Effector memory CD4-positive, alpha-beta T cell (primary cell): Measurements from ENCODE around the gene TRPV4.

Experiments
- DNase-seq, 3 donors: peaks; one replicate each; pipeline ENCODE4 v3.0.0-alpha.2; 2020
- H3K27ac ChIP-seq: 2 replicates; pipeline ENCODE4 v1.7.0; 2013; ENCODE audit warnings: mild to moderate bottlenecking, low read length, moderate library complexity; ENCODE audit not compliant: insufficient read depth, poor library complexity, severe bottlenecking
- H3K27me3 ChIP-seq: replicated peaks from 2 replicates; pipeline ENCODE4 v1.7.0; 2013; ENCODE audit warnings: mild to moderate bottlenecking, low read length; ENCODE audit not compliant: insufficient read depth, control insufficient read depth, poor library complexity, severe bottlenecking
- H3K36me3 ChIP-seq: 2 replicates; pipeline ENCODE4 v1.7.0; 2013; ENCODE audit warnings: mild to moderate bottlenecking, low read length, moderate library complexity; ENCODE audit not compliant: control insufficient read depth, insufficient read depth
- H3K4me1 ChIP-seq: 2 replicates; pipeline ENCODE4 v1.7.0; 2013; ENCODE audit warnings: low read length, mild to moderate bottlenecking; ENCODE audit not compliant: control insufficient read depth, insufficient read depth, poor library complexity, severe bottlenecking
- H3K4me3 ChIP-seq: 2 replicates; pipeline ENCODE4 v1.7.0; 2013; ENCODE audit warnings: low read length, low read depth, mild to moderate bottlenecking; ENCODE audit not compliant: insufficient read depth, poor library complexity, severe bottlenecking
- H3K9me3 ChIP-seq: 2 replicates; pipeline ENCODE4 v1.7.0; 2013; ENCODE audit warnings: mild to moderate bottlenecking, low read length, moderate library complexity; ENCODE audit not compliant: control insufficient read depth

TRPV4 gene

GRCh38 chr12:109782326-109782703, 50.9 kb downstream of the TRPV4 start:
- no peak for DNase-seq

GRCh38 chr12:109781668-109782325, 51.4 kb downstream of the TRPV4 start:
- Histone ChIP-seq H3K9me3 (no peaks in the 10 kb centered on the region), H3K4me3 (no peak overlapping the region), H3K27ac (no peak overlapping the region), H3K4me1 (no peaks in the 10 kb centered on the region), H3K36me3 (no peaks in the 10 kb centered on the region), H3K27me3 (no peaks in the 10 kb centered on the region)
- no peak for DNase-seq

More at GRCh38 chr12:109782326-109782703, 50.9 kb downstream of the TRPV4 start:
- H3K4me1 ChIP-seq = no peaks in the 10 kb centered on the region
- H3K4me3 ChIP-seq = no peak overlapping the region
- H3K27ac ChIP-seq = no peak overlapping the region
- no peaks in the 10 kb centered on the region for H3K9me3 ChIP-seq
- no peaks in the 10 kb centered on the region for H3K36me3 ChIP-seq
- H3K27me3 ChIP-seq = no peaks in the 10 kb centered on the region

- Histone ChIP-seq H3K4me1 (no peaks in the 10 kb centered on the region), H3K4me3 (no peak overlapping the region), H3K9me3 (no peaks in the 10 kb centered on the region), H3K27ac (no peak overlapping the region), H3K36me3 (no peaks in the 10 kb centered on the region), H3K27me3 (no peaks in the 10 kb centered on the region)
- DNase-seq = no peak
These were observed 53.8 kb downstream of the TRPV4 start for GRCh38 chr12:109779382-109779781.

GRCh38 chr12:109778684-109779083, 54.5 kb downstream of the TRPV4 start:
- Histone ChIP-seq H3K9me3 (no peaks in the 10 kb centered on the region), H3K4me1 (no peaks in the 10 kb centered on the region), H3K27ac (no peak overlapping the region), H3K4me3 (no peak overlapping the region), H3K27me3 (no peaks in the 10 kb centered on the region), H3K36me3 (no peaks in the 10 kb centered on the region)
- DNase-seq = no peak

- Histone ChIP-seq H3K4me3 (no peak overlapping the region), H3K27ac (no peak overlapping the region), H3K27me3 (no peaks in the 10 kb centered on the region), H3K4me1 (no peaks in the 10 kb centered on the region), H3K36me3 (no peaks in the 10 kb centered on the region), H3K9me3 (no peaks in the 10 kb centered on the region)
- DNase-seq = peak in 2 of 3 donors; percentile 5 to 13
These were observed 55.7 kb downstream of the TRPV4 start for GRCh38 chr12:109777544-109777943.

- H3K4me1 ChIP-seq = no peaks in the 10 kb centered on the region
- no peak overlapping the region for H3K27ac ChIP-seq
- H3K4me3 ChIP-seq = no peak overlapping the region
- no peak for DNase-seq
- H3K27me3 ChIP-seq = no peaks in the 10 kb centered on the region
- H3K9me3 ChIP-seq = no peaks in the 10 kb centered on the region
- H3K36me3 ChIP-seq = no peaks in the 10 kb centered on the region
These were observed 56.6 kb downstream of the TRPV4 start for GRCh38 chr12:109776624-109777023.

GRCh38 chr12:109775172-109775881, 57.9 kb downstream of the TRPV4 start:
- Histone ChIP-seq H3K27me3 (no peaks in the 10 kb centered on the region), H3K4me3 (no peak overlapping the region), H3K4me1 (no peaks in the 10 kb centered on the region), H3K9me3 (no peaks in the 10 kb centered on the region), H3K27ac (no peak overlapping the region), H3K36me3 (no peaks in the 10 kb centered on the region)
- peak; percentile 31 to 58 (median 35) for DNase-seq

GRCh38 chr12:109773384-109774011, 59.7 kb downstream of the TRPV4 start:
- Histone ChIP-seq H3K27ac (no peak overlapping the region), H3K36me3 (no peaks in the 10 kb centered on the region), H3K4me3 (no peak overlapping the region), H3K9me3 (no peaks in the 10 kb centered on the region), H3K27me3 (no peaks in the 10 kb centered on the region), H3K4me1 (no peaks in the 10 kb centered on the region)
- no peak for DNase-seq

- no peak overlapping the region for H3K27ac ChIP-seq
- no peaks in the 10 kb centered on the region for H3K27me3 ChIP-seq
- no peak overlapping the region for H3K4me3 ChIP-seq
- DNase-seq = no peak
- H3K4me1 ChIP-seq = no peaks in the 10 kb centered on the region
- H3K36me3 ChIP-seq = no peaks in the 10 kb centered on the region
- no peaks in the 10 kb centered on the region for H3K9me3 ChIP-seq
These were observed 60.4 kb downstream of the TRPV4 start for GRCh38 chr12:109772622-109773321.
